22Rv1 (cell line): ENCODE measurements around the gene SF3B2.

Source experiments
- CTCF ChIP-seq: fragments of 450-650 bp; IDR thresholded peaks from 2 replicates; pipeline ENCODE4 v1.5.1; 2017; ENCODE audit warnings: mild to moderate bottlenecking
- ZFX ChIP-seq: fragments of 450-650 bp; IDR thresholded peaks from 2 replicates; pipeline ENCODE4 v1.6.1; 2017; ENCODE audit warnings: antibody characterized with exemption, borderline replicate concordance

DNA sequence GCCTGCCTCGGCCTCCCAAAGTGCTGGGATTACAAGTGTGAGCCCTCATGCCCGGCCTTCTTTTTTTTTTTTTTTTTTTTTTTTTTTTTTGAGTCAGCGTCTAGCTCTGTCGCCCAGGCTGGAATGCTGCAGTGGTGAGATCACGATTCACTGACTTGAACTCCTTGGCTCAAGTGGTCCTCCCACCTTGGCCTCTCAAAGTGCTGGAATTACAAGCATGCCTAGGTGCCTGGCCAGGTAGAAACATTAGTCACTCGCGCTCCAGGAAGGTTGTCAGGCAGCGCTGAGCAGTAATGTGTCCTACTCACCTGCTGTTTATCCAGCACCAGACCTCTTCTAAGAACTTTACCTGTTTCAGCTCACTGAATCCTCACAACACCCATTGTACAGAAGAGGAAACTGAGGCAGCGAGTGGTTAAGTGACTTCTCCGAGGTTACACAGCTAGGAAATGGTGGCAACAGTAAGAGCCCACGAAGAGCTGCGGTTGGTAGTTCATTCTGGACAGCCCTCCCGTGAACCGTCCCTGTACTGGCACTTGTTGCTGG, 40.9 kb upstream of the SF3B2 start:
- TF ChIP-seq CTCF (no peak), ZFX (no peak)
